ENCODE measurements around the gene IFI16.

- no peak for TF ChIP-seq CTCF (IDR thresholded peaks at IDR 0.05)
- no peak for TF ChIP-seq POLR2AphosphoS5 (IDR thresholded peaks at IDR 0.05)
- no peak for TF ChIP-seq POLR2A (IDR thresholded peaks at IDR 0.05)
- no peak for TF ChIP-seq EP300 (IDR thresholded peaks at IDR 0.05)
Observed at GRCh38 chr1:158962983-158963382, 46.7 kb upstream of the IFI16 start.

Data from upper lobe of left lung (tissue), 4 donors.